Measurements from ENCODE around the gene COG5.
"Not testable (repeated sequence)": the region's sequence is repeated elsewhere in the genome, so short reads cannot be mapped to it uniquely, and the experiment has no call there.

Gene COG5

GRCh38 chr7:107563081-107563774, 492 bp downstream of the COG5 start:
- intact Hi-C loops (cut with micrococcal nuclease) = loop anchor here (1.0 to 10.0 kb wide), 3 partner anchors 17 to 312 kb away; partner anchors contain the start of genes BCAP29 and CBLL1
- Mint-ChIP-seq H3K36me3 (ENCODE audit: low read depth) (peaks cover 19% of the 10 kb centered on the region), H3K4me3 (peak overlapping the region; percentile 93), H3K9me3 (no peaks in the 10 kb centered on the region), H3K27me3 (no peaks in the 10 kb centered on the region), H3K4me1 (ENCODE audit: low read depth) (peaks cover 56% of the 10 kb centered on the region), H3K27ac (peak overlapping the region; percentile 93)

GRCh38 chr7:107560898-107561516, 2.7 kb downstream of the COG5 start:
- Mint-ChIP-seq H3K4me1 (ENCODE audit: low read depth) (peaks cover 56% of the 10 kb centered on the region), H3K27ac (peak overlapping the region; percentile 60), H3K9me3 (no peaks in the 10 kb centered on the region), H3K27me3 (no peaks in the 10 kb centered on the region), H3K36me3 (ENCODE audit: low read depth) (peaks cover 26% of the 10 kb centered on the region), H3K4me3 (peak overlapping the region; percentile 65)
- intact Hi-C loops (cut with micrococcal nuclease) = loop anchor here (5.0 to 10.0 kb wide), 2 partner anchors 181 to 314 kb away; partner anchors contain the start of gene CBLL1

- no peak overlapping the region for H3K4me3 Mint-ChIP-seq
- no peak overlapping the region for H3K27ac Mint-ChIP-seq
- no peaks in the 10 kb centered on the region for H3K27me3 Mint-ChIP-seq
- H3K4me1 Mint-ChIP-seq (ENCODE audit: low read depth) = peaks cover 51% of the 10 kb centered on the region
- intact Hi-C loops (cut with micrococcal nuclease) = loop anchor here (5.0 to 10.0 kb wide), 2 partner anchors 182 to 315 kb away; partner anchors contain the start of gene CBLL1
- no peaks in the 10 kb centered on the region for H3K9me3 Mint-ChIP-seq
- peaks cover 38% of the 10 kb centered on the region for H3K36me3 Mint-ChIP-seq (ENCODE audit: low read depth)
These were observed 3.9 kb downstream of the COG5 start for GRCh38 chr7:107559864-107560263.

- H3K4me1 Mint-ChIP-seq (ENCODE audit: low read depth) = peaks cover 19% of the 10 kb centered on the region
- no peak overlapping the region for H3K4me3 Mint-ChIP-seq
- H3K36me3 Mint-ChIP-seq (ENCODE audit: low read depth) = peaks cover 48% of the 10 kb centered on the region
- intact Hi-C loops (cut with micrococcal nuclease) = no loop called here
- H3K9me3 Mint-ChIP-seq = no peaks in the 10 kb centered on the region
- no peak overlapping the region for H3K27ac Mint-ChIP-seq
- H3K27me3 Mint-ChIP-seq = no peaks in the 10 kb centered on the region
These were observed 7.8 kb downstream of the COG5 start for GRCh38 chr7:107555893-107556292.

GRCh38 chr7:107551936-107552335, 11.8 kb downstream of the COG5 start:
- no peak overlapping the region for H3K27ac Mint-ChIP-seq
- H3K4me1 Mint-ChIP-seq (ENCODE audit: low read depth) = peaks cover 6% of the 10 kb centered on the region

GRCh38 chr7:107544848-107545591, 18.7 kb downstream of the COG5 start:
- H3K4me1 Mint-ChIP-seq (ENCODE audit: low read depth) = peaks cover 10% of the 10 kb centered on the region
- no peaks in the 10 kb centered on the region for H3K27me3 Mint-ChIP-seq
- H3K36me3 Mint-ChIP-seq (ENCODE audit: low read depth) = peaks cover 83% of the 10 kb centered on the region
- no peak overlapping the region for H3K4me3 Mint-ChIP-seq
- intact Hi-C loops (cut with micrococcal nuclease) = no loop called here
- H3K27ac Mint-ChIP-seq = peak overlapping the region; percentile 38
- peaks cover 21% of the 10 kb centered on the region for H3K9me3 Mint-ChIP-seq

More at GRCh38 chr7:107551936-107552335, 11.8 kb downstream of the COG5 start:
- intact Hi-C loops (cut with micrococcal nuclease) = no loop called here
- Mint-ChIP-seq H3K36me3 (ENCODE audit: low read depth) (peaks cover 65% of the 10 kb centered on the region), H3K27me3 (no peaks in the 10 kb centered on the region), H3K9me3 (no peaks in the 10 kb centered on the region), H3K4me3 (no peak overlapping the region)

GRCh38 chr7:107543338-107543993, 20.3 kb downstream of the COG5 start:
- intact Hi-C loops (cut with micrococcal nuclease) = no loop called here
- H3K4me1 Mint-ChIP-seq (ENCODE audit: low read depth) = peaks cover 6% of the 10 kb centered on the region
- H3K27me3 Mint-ChIP-seq = no peaks in the 10 kb centered on the region
- peaks cover 87% of the 10 kb centered on the region for H3K36me3 Mint-ChIP-seq (ENCODE audit: low read depth)
- H3K4me3 Mint-ChIP-seq = no peak overlapping the region
- H3K9me3 Mint-ChIP-seq = peaks cover 21% of the 10 kb centered on the region
- H3K27ac Mint-ChIP-seq = no peak overlapping the region

GRCh38 chr7:107538001-107538400, 25.7 kb downstream of the COG5 start:
- H3K36me3 Mint-ChIP-seq (ENCODE audit: low read depth) = peaks cover 92% of the 10 kb centered on the region

GRCh38 chr7:107537228-107537627, 26.5 kb downstream of the COG5 start:
- H3K4me1 Mint-ChIP-seq (ENCODE audit: low read depth) = peaks cover 10% of the 10 kb centered on the region
- H3K4me3 Mint-ChIP-seq; H3K27me3 Mint-ChIP-seq; intact Hi-C loops (cut with micrococcal nuclease); H3K27ac Mint-ChIP-seq; H3K9me3 Mint-ChIP-seq: not testable (repeated sequence)
- peaks cover 88% of the 10 kb centered on the region for H3K36me3 Mint-ChIP-seq (ENCODE audit: low read depth)

More at GRCh38 chr7:107538001-107538400, 25.7 kb downstream of the COG5 start:
- Mint-ChIP-seq H3K27ac (no peak overlapping the region), H3K4me1 (ENCODE audit: low read depth) (peaks cover 10% of the 10 kb centered on the region), H3K4me3 (no peak overlapping the region), H3K27me3 (no peaks in the 10 kb centered on the region), H3K9me3 (peaks cover 9% of the 10 kb centered on the region)
- intact Hi-C loops (cut with micrococcal nuclease) = no loop called here

- intact Hi-C loops (cut with micrococcal nuclease) = no loop called here
- H3K36me3 Mint-ChIP-seq (ENCODE audit: low read depth) = peaks cover 80% of the 10 kb centered on the region
- peaks cover 16% of the 10 kb centered on the region for H3K4me1 Mint-ChIP-seq (ENCODE audit: low read depth)
- H3K4me3 Mint-ChIP-seq = no peak overlapping the region
- H3K27ac Mint-ChIP-seq = no peak overlapping the region
- H3K27me3 Mint-ChIP-seq = no peaks in the 10 kb centered on the region
- H3K9me3 Mint-ChIP-seq = peaks cover 9% of the 10 kb centered on the region
These were observed 29.6 kb downstream of the COG5 start for GRCh38 chr7:107534139-107534538.

GRCh38 chr7:107530751-107531150, 33.0 kb downstream of the COG5 start:
- Mint-ChIP-seq H3K9me3 (peaks cover 9% of the 10 kb centered on the region), H3K36me3 (ENCODE audit: low read depth) (peaks cover 62% of the 10 kb centered on the region), H3K27ac (no peak overlapping the region), H3K27me3 (no peaks in the 10 kb centered on the region), H3K4me1 (ENCODE audit: low read depth) (peaks cover 16% of the 10 kb centered on the region), H3K4me3 (no peak overlapping the region)
- intact Hi-C loops (cut with micrococcal nuclease) = no loop called here

- H3K4me3 Mint-ChIP-seq = no peak overlapping the region
- no peak overlapping the region for H3K27ac Mint-ChIP-seq
- H3K36me3 Mint-ChIP-seq (ENCODE audit: low read depth) = peaks cover 59% of the 10 kb centered on the region
- H3K27me3 Mint-ChIP-seq = no peaks in the 10 kb centered on the region
- intact Hi-C loops (cut with micrococcal nuclease) = no loop called here
- no peaks in the 10 kb centered on the region for H3K9me3 Mint-ChIP-seq
- H3K4me1 Mint-ChIP-seq (ENCODE audit: low read depth) = peaks cover 6% of the 10 kb centered on the region
These were observed 35.3 kb downstream of the COG5 start for GRCh38 chr7:107528461-107528860.

GRCh38 chr7:107527196-107527595, 36.5 kb downstream of the COG5 start:
- Mint-ChIP-seq H3K4me1 (ENCODE audit: low read depth) (peaks cover 6% of the 10 kb centered on the region), H3K4me3 (no peak overlapping the region)
- intact Hi-C loops (cut with micrococcal nuclease) = no loop called here

More at GRCh38 chr7:107527196-107527595, 36.5 kb downstream of the COG5 start:
- Mint-ChIP-seq H3K36me3 (ENCODE audit: low read depth) (peaks cover 61% of the 10 kb centered on the region), H3K27me3 (no peaks in the 10 kb centered on the region), H3K9me3 (no peaks in the 10 kb centered on the region), H3K27ac (no peak overlapping the region)

Data from dendritic cell treated with granulocyte-macrophage colony-stimulating factor and Interleukin-4, amounts not matched to agents 40 ng/mL and 50 ng/mL, for 4 days (primary cell).